H9 (cell line): Measurements from ENCODE around the gene SAMD8. TPM values are rescaled to one million over a fixed set of nuclear protein-coding genes. Genes with fewer than 3 reads are reported as not detected.

Experiments
- DNase-seq: peaks from one replicate; pipeline ENCODE4 v3.0.0-alpha.2; 2017
- H2AFZ ChIP-seq: one replicate; pipeline ENCODE4 v1.6.1; 2013; ENCODE audit warnings: mild to moderate bottlenecking, low read length, control low read depth, moderate library complexity
- H2AK5ac ChIP-seq: 2 replicates; pipeline ENCODE4 v1.6.1; 2013; ENCODE audit warnings: low read length, control low read depth, mixed read lengths; ENCODE audit not compliant: insufficient read length
- H2BK120ac ChIP-seq: one replicate; pipeline ENCODE4 v1.6.1; 2013; ENCODE audit warnings: low read depth, mild to moderate bottlenecking, low read length, control low read depth, inconsistent platforms; ENCODE audit not compliant: poor library complexity, severe bottlenecking
- H2BK12ac ChIP-seq: 2 replicates; pipeline ENCODE4 v1.6.1; 2013; ENCODE audit warnings: low read length, control low read depth, mixed read lengths, low read depth; ENCODE audit not compliant: insufficient read length
- H2BK15ac ChIP-seq: 2 replicates; pipeline ENCODE4 v1.6.1; 2013; ENCODE audit warnings: low read depth, low read length, control low read depth
- H2BK20ac ChIP-seq: one replicate; pipeline ENCODE4 v1.6.1; 2013; ENCODE audit warnings: low read depth, mild to moderate bottlenecking, low read length, control low read depth, inconsistent platforms; ENCODE audit not compliant: poor library complexity, severe bottlenecking
- H2BK5ac ChIP-seq: 2 replicates; pipeline ENCODE4 v1.6.1; 2013; ENCODE audit warnings: low read length, control low read depth, mixed read lengths; ENCODE audit not compliant: insufficient read length
- H3K14ac ChIP-seq: 2 replicates; pipeline ENCODE4 v1.6.1; 2013; ENCODE audit warnings: low read length, control low read depth; ENCODE audit not compliant: insufficient read depth
- H3K18ac ChIP-seq: 2 replicates; pipeline ENCODE4 v1.6.1; 2013; ENCODE audit warnings: low read depth, mild to moderate bottlenecking, mixed read lengths, low read length, control low read depth; ENCODE audit not compliant: insufficient read length
- H3K23ac ChIP-seq: 2 replicates; pipeline ENCODE4 v1.6.1; 2013; ENCODE audit warnings: low read length, control low read depth, mixed read lengths, low read depth; ENCODE audit not compliant: insufficient read length
- H3K23me2 ChIP-seq: 2 replicates; pipeline ENCODE4 v1.6.1; 2013; ENCODE audit warnings: low read depth, mild to moderate bottlenecking, mixed read lengths, low read length, control low read depth; ENCODE audit not compliant: insufficient read length, poor library complexity, severe bottlenecking
- H3K27ac ChIP-seq: 2 replicates; pipeline ENCODE4 v1.5.1; 2013; ENCODE audit warnings: low read length, control low read depth, mixed read lengths, low read depth; ENCODE audit not compliant: insufficient read length
- H3K27me3 ChIP-seq: 2 replicates; pipeline ENCODE4 v1.6.1; 2013; ENCODE audit warnings: low read length, control low read depth, inconsistent platforms; ENCODE audit not compliant: insufficient read depth
- H3K4ac ChIP-seq: 2 replicates; pipeline ENCODE4 v1.6.1; 2013; ENCODE audit warnings: low read depth, mild to moderate bottlenecking, control low read depth, inconsistent platforms, low read length, moderate library complexity
- H3K4me1 ChIP-seq: 2 replicates; pipeline ENCODE4 v1.6.1; 2013; ENCODE audit warnings: low read length, control low read depth, inconsistent platforms; ENCODE audit not compliant: insufficient read depth
- H3K4me2 ChIP-seq: 2 replicates; pipeline ENCODE4 v1.6.1; 2013; ENCODE audit warnings: low read length, control low read depth, mixed read lengths; ENCODE audit not compliant: insufficient read length, insufficient read depth
- H3K56ac ChIP-seq: 2 replicates; pipeline ENCODE4 v1.6.1; 2013; ENCODE audit warnings: low read depth, mild to moderate bottlenecking, mixed read lengths, low read length, control low read depth; ENCODE audit not compliant: insufficient read length
- H3K79me1 ChIP-seq: 2 replicates; pipeline ENCODE4 v1.6.1; 2013; ENCODE audit warnings: low read depth, mild to moderate bottlenecking, moderate library complexity, low read length, control low read depth, inconsistent platforms; ENCODE audit not compliant: insufficient read depth, poor library complexity, severe bottlenecking
- H3K79me2 ChIP-seq: 2 replicates; pipeline ENCODE4 v1.6.1; 2013; ENCODE audit warnings: low read length, control low read depth, inconsistent platforms; ENCODE audit not compliant: insufficient read depth
- H3K9ac ChIP-seq: 2 replicates; pipeline ENCODE4 v1.6.1; 2013; ENCODE audit warnings: low read length, control low read depth, mixed read lengths; ENCODE audit not compliant: insufficient read length; ENCODE audit errors: extremely low read depth
- H3K9me3 ChIP-seq: one replicate; pipeline ENCODE4 v1.6.1; 2013; ENCODE audit warnings: low read depth, low read length, inconsistent platforms; ENCODE audit not compliant: control insufficient read depth
- H3T11ph ChIP-seq: one replicate; pipeline ENCODE4 v1.6.1; 2013; ENCODE audit warnings: mild to moderate bottlenecking, low read length, control low read depth, inconsistent platforms
- H4K20me1 ChIP-seq: one replicate; pipeline ENCODE4 v1.6.1; 2013; ENCODE audit not compliant: control insufficient read depth, insufficient read length, insufficient read depth
- H4K5ac ChIP-seq: 2 replicates; pipeline ENCODE4 v1.6.1; 2013; ENCODE audit warnings: low read depth, mild to moderate bottlenecking, mixed read lengths, low read length, control low read depth; ENCODE audit not compliant: insufficient read length
- H4K8ac ChIP-seq: replicated peaks from 2 replicates; pipeline ENCODE4 v1.6.1; 2013; ENCODE audit warnings: low read length, control low read depth, mixed read lengths, low read depth; ENCODE audit not compliant: insufficient read length
- H4K91ac ChIP-seq: 2 replicates; pipeline ENCODE4 v1.6.1; 2013; ENCODE audit warnings: low read depth, mild to moderate bottlenecking, moderate library complexity, mixed read lengths, low read length, control low read depth; ENCODE audit not compliant: insufficient read length
- H3K27ac Mint-ChIP-seq, 3 experiments: 2 replicates in 2 of 3; 3 replicates in 1 of 3; pipeline ENCODE4 v1.8.0; 2020 to 2021; ENCODE audit warnings: mixed read lengths in 3 of 3, mild to moderate bottlenecking in 1 of 3, moderate library complexity in 1 of 3
- H3K27me3 Mint-ChIP-seq: 2 replicates; pipeline ENCODE4 v1.8.0; 2021; ENCODE audit warnings: low read depth, mild to moderate bottlenecking, moderate library complexity, mixed read lengths
- H3K36me3 Mint-ChIP-seq, 3 experiments: 2 replicates in 2 of 3; 3 replicates in 1 of 3; pipeline ENCODE4 v1.8.0; 2020 to 2021; ENCODE audit warnings: low read depth in 3 of 3, mixed read lengths in 3 of 3; ENCODE audit not compliant: insufficient read depth in 1 of 3
- H3K4me1 Mint-ChIP-seq, 2 experiments: 2 replicates each; pipeline ENCODE4 v1.8.0; 2020; ENCODE audit warnings: mixed read lengths in 2 of 2
- H3K4me3 Mint-ChIP-seq, 2 experiments: 2 replicates in 1 of 2; 3 replicates in 1 of 2; pipeline ENCODE4 v1.8.0; 2020 to 2021; ENCODE audit warnings: mild to moderate bottlenecking in 2 of 2, mixed read lengths in 2 of 2, moderate library complexity in 1 of 2
- H3K9me3 Mint-ChIP-seq, 2 experiments: 2 replicates in 1 of 2; 3 replicates in 1 of 2; pipeline ENCODE4 v1.8.0; 2020; ENCODE audit warnings: mild to moderate bottlenecking in 2 of 2, mixed read lengths in 2 of 2, moderate library complexity in 1 of 2
- WGBS: extraction: QIAGEN DNeasy Blood & Tissue Kit; methylation state at CpG from one replicate; pipeline ENCODE4 v1.1.7; 2013; ENCODE audit warnings: missing lambda C conversion rate, low lambda C conversion rate, mixed read lengths; ENCODE audit not compliant: insufficient read length; ENCODE audit errors: extremely low coverage; 5-methylcytosine and 5-hydroxymethylcytosine counted together
- total RNA-seq: library from RNA; stranded (reverse); gene quantifications from 2 replicates; pipeline ENCODE4 v1.2.1, GENCODE V29; 2021
- TF ChIP-seq, protein P1 (sequence below): fragments of 200-600 bp; sonication (generic); conservative IDR thresholded peaks from 3 replicates; pipeline ENCODE4 v1.8.0; 2021; ENCODE audit warnings: antibody characterized with exemption, mild to moderate bottlenecking

SAMD8 gene
- total RNA-seq, 1 experiment from 2014 or later = 18.8 TPM

GRCh38 chr10:75229971-75230370 is 118.5 kb downstream of the SAMD8 start:
- no peak overlapping the region for H3K9ac ChIP-seq
- peaks cover 11% of the 10 kb centered on the region for H3K23me2 ChIP-seq
- H3K79me2 ChIP-seq = peaks cover 5% of the 10 kb centered on the region; the same call in 1 of the 2 replicates
- H3K4ac ChIP-seq = no peak overlapping the region
- H3K4me2 ChIP-seq = no peak overlapping the region
- H2BK5ac ChIP-seq = no peak overlapping the region
- no peak overlapping the region for H4K91ac ChIP-seq
- no peaks in the 10 kb centered on the region for H3K27me3 ChIP-seq
- Mint-ChIP-seq H3K4me1 (peaks cover 44 to 47% of the 10 kb centered on the region in 2 experiments), H3K27me3 (no peaks in the 10 kb centered on the region), H3K36me3 (peaks cover 38 to 74% (median 68%) of the 10 kb centered on the region in 3 experiments), H3K9me3 (no peaks in the 10 kb centered on the region), H3K4me3 (no peak overlapping the region), H3K27ac (peak overlapping the region in 1 of 3 experiments; percentile 50; a peak in 2 of 7 replicates)
- no peaks in the 10 kb centered on the region for H3K79me1 ChIP-seq
- peaks cover 5% of the 10 kb centered on the region; the same call in 1 of the 2 replicates for H3K4me1 ChIP-seq
- no peak overlapping the region for H3K27ac ChIP-seq
- H2BK12ac ChIP-seq = no peak overlapping the region
- no peak overlapping the region for H2AFZ ChIP-seq
- H2AK5ac ChIP-seq = no peak overlapping the region
- H2BK120ac ChIP-seq = no peak overlapping the region
- no peak overlapping the region for H4K5ac ChIP-seq
- no peak overlapping the region for H3K14ac ChIP-seq
- no peak overlapping the region for H2BK15ac ChIP-seq
- H3K56ac ChIP-seq = no peak overlapping the region
- no peak overlapping the region for H3K18ac ChIP-seq
- no peaks in the 10 kb centered on the region for H3K9me3 ChIP-seq
- H3K23ac ChIP-seq = no peak overlapping the region
- no CpG with 5 or more reads among the region's 3 CpGs for WGBS
- no peak overlapping the region for H4K8ac ChIP-seq
- H2BK20ac ChIP-seq = no peak overlapping the region
- no peaks in the 10 kb centered on the region for H4K20me1 ChIP-seq
- DNase-seq = no peak
- no peak overlapping the region for H3T11ph ChIP-seq
- TF ChIP-seq, protein P1, sequence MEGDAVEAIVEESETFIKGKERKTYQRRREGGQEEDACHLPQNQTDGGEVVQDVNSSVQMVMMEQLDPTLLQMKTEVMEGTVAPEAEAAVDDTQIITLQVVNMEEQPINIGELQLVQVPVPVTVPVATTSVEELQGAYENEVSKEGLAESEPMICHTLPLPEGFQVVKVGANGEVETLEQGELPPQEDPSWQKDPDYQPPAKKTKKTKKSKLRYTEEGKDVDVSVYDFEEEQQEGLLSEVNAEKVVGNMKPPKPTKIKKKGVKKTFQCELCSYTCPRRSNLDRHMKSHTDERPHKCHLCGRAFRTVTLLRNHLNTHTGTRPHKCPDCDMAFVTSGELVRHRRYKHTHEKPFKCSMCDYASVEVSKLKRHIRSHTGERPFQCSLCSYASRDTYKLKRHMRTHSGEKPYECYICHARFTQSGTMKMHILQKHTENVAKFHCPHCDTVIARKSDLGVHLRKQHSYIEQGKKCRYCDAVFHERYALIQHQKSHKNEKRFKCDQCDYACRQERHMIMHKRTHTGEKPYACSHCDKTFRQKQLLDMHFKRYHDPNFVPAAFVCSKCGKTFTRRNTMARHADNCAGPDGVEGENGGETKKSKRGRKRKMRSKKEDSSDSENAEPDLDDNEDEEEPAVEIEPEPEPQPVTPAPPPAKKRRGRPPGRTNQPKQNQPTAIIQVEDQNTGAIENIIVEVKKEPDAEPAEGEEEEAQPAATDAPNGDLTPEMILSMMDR = no peak
